SU-DHL-6 (cell line): ENCODE measurements around the gene SERINC5.

Experiments used
- CTCF ChIP-seq: fragments of 200-600 bp; sonication (generic); IDR thresholded peaks from one replicate; pipeline ENCODE4 v1.5.1; 2017; ENCODE audit warnings: antibody characterized with exemption, mild to moderate bottlenecking, low read length, moderate library complexity; ENCODE audit not compliant: insufficient read depth, poor library complexity, severe bottlenecking
- EZH2phosphoT487 ChIP-seq: fragments of 200-600 bp; sonication (generic), shearing (Covaris generic); conservative IDR thresholded peaks from 2 replicates; pipeline ENCODE4 v1.6.1; 2018; ENCODE audit warnings: mild to moderate bottlenecking, antibody characterized with exemption, low read length, moderate library complexity, mixed read lengths

- TF ChIP-seq CTCF (no peak), EZH2phosphoT487 (no peak)
Measured at GRCh38 chr5:80103371-80103770, 152.5 kb downstream of the SERINC5 start.
